Endothelial cell of umbilical vein (primary cell): ENCODE results near the gene SYNCRIP.

Source experiments
- CTCF ChIP-seq, 2 donors: IDR thresholded peaks; 1 replicate in 1 of 2; 2 replicates in 1 of 2; pipeline ENCODE4 v1.5.1; 2011; ENCODE audit warnings: low read length in 2 of 2, mild to moderate bottlenecking in 2 of 2, moderate library complexity in 2 of 2, control low read depth in 1 of 2, inconsistent platforms in 1 of 2, low read depth in 1 of 2; ENCODE audit not compliant: insufficient read depth in 1 of 2; ENCODE audit errors: extremely low read depth in 1 of 2
- EZH2 ChIP-seq: IDR thresholded peaks from 2 replicates; pipeline ENCODE4 v1.6.1; 2012; ENCODE audit warnings: borderline replicate concordance, low read depth, mild to moderate bottlenecking, moderate library complexity, low read length, inconsistent platforms; ENCODE audit not compliant: severe bottlenecking
- GATA2 ChIP-seq: IDR thresholded peaks from 2 replicates; pipeline ENCODE4 v1.7.0; 2011; ENCODE audit warnings: low read depth, mild to moderate bottlenecking, moderate library complexity, mixed read lengths, low read length; ENCODE audit not compliant: insufficient read length, insufficient read depth
- JUN ChIP-seq: IDR thresholded peaks from 2 replicates; pipeline ENCODE4 v1.6.1; 2011; ENCODE audit warnings: borderline replicate concordance, low read depth; ENCODE audit not compliant: insufficient read length, insufficient read depth
- MYC ChIP-seq: IDR thresholded peaks from one replicate; pipeline ENCODE4 v1.6.1; 2011; ENCODE audit warnings: mild to moderate bottlenecking, low read depth, low read length
- POLR2A ChIP-seq: IDR thresholded peaks from 2 replicates; pipeline ENCODE4 v1.6.1; 2012; ENCODE audit warnings: low read depth, mild to moderate bottlenecking, control low read depth, low read length
- POLR2AphosphoS5 ChIP-seq: IDR thresholded peaks from 2 replicates; pipeline ENCODE4 v1.6.1; 2012; ENCODE audit warnings: low read depth, mild to moderate bottlenecking, control low read depth, low read length, moderate library complexity; ENCODE audit not compliant: insufficient read depth

- TF ChIP-seq POLR2AphosphoS5 (no peak), EZH2 (no peak), CTCF (IDR thresholded peaks at IDR 0.05; ENCODE audit: extremely low read depth in 1 of 2, insufficient read depth in 1 of 2, low read depth in 1 of 2, low read length in 2 of 2) (no peak), JUN (no peak), MYC (no peak), POLR2A (no peak), GATA2 (no peak)
These were observed 36.9 kb upstream of the SYNCRIP start for GRCh38 chr6:85679445-85680123.
